RWPE2 (cell line): ENCODE results near the gene MYO1B.

Experiments used
- ATAC-seq: fragments of 200-7000 bp; cut with Tn5 transposase; 3 replicates; pipeline ENCODE4 v1.9.1; 2021; ENCODE audit warnings: low read depth
- DNase-seq: peaks from one replicate; pipeline ENCODE4 v3.0.0-alpha.2; 2020; ENCODE audit warnings: low spot score
- H3K27ac ChIP-seq: fragments of 450-650 bp; 2 replicates; pipeline ENCODE4 v1.5.1; 2017; ENCODE audit warnings: mild to moderate bottlenecking; ENCODE audit not compliant: poor library complexity, severe bottlenecking
- H3K27me3 ChIP-seq: fragments of 250-450 bp; sonication (Bioruptor Pico); 2 replicates; pipeline ENCODE4 v1.5.1; 2021; ENCODE audit warnings: mild to moderate bottlenecking, moderate library complexity; ENCODE audit not compliant: insufficient read depth, poor library complexity, severe bottlenecking
- H3K36me3 ChIP-seq: fragments of 250-450 bp; sonication (Bioruptor Pico); 2 replicates; pipeline ENCODE4 v1.5.1; 2020; ENCODE audit warnings: low read depth, mild to moderate bottlenecking, moderate library complexity
- H3K4me1 ChIP-seq: fragments of 250-450 bp; sonication (Bioruptor Pico); 2 replicates; pipeline ENCODE4 v1.5.1; 2021; ENCODE audit warnings: mild to moderate bottlenecking, moderate library complexity; ENCODE audit not compliant: insufficient read depth, poor library complexity, severe bottlenecking
- H3K4me3 ChIP-seq: fragments of 250-450 bp; sonication (Bioruptor Pico); 2 replicates; pipeline ENCODE4 v1.5.1; 2021; ENCODE audit warnings: mild to moderate bottlenecking, moderate library complexity; ENCODE audit not compliant: severe bottlenecking
- H3K9me3 ChIP-seq: fragments of 250-450 bp; sonication (Bioruptor Pico); 2 replicates; pipeline ENCODE4 v1.5.1; 2021; ENCODE audit warnings: mild to moderate bottlenecking, moderate library complexity; ENCODE audit not compliant: severe bottlenecking
- CTCF ChIP-seq: fragments of 450-650 bp; IDR thresholded peaks from one replicate; pipeline ENCODE4 v1.5.1; 2017; ENCODE audit warnings: mild to moderate bottlenecking, moderate library complexity; ENCODE audit not compliant: poor library complexity, severe bottlenecking

MYO1B gene

GRCh38 chr2:191241418-191241817 is 3.8 kb upstream of the MYO1B start:
- Histone ChIP-seq H3K4me1 (no peaks in the 10 kb centered on the region), H3K27ac (no peak overlapping the region), H3K27me3 (no peaks in the 10 kb centered on the region), H3K9me3 (no peaks in the 10 kb centered on the region), H3K36me3 (no peaks in the 10 kb centered on the region), H3K4me3 (no peak overlapping the region)
- no peak for TF ChIP-seq CTCF
- DNase-seq (no peak), ATAC-seq (no peak)

- H3K36me3 ChIP-seq = peaks cover 7% of the 10 kb centered on the region
- no peak for ATAC-seq
- H3K4me3 ChIP-seq = no peak overlapping the region
- no peak for DNase-seq
- no peak overlapping the region for H3K27ac ChIP-seq
- H3K27me3 ChIP-seq = no peaks in the 10 kb centered on the region
- peaks cover 10% of the 10 kb centered on the region for H3K4me1 ChIP-seq
- TF ChIP-seq CTCF = no peak
- H3K9me3 ChIP-seq = no peaks in the 10 kb centered on the region
These were observed 2.0 kb upstream of the MYO1B start for GRCh38 chr2:191243154-191243553.

- Histone ChIP-seq H3K4me3 (peak overlapping the region; percentile 87), H3K4me1 (peaks cover 20% of the 10 kb centered on the region), H3K9me3 (no peaks in the 10 kb centered on the region), H3K27me3 (no peaks in the 10 kb centered on the region), H3K36me3 (peaks cover 19% of the 10 kb centered on the region), H3K27ac (peak overlapping the region; percentile 90)
- DNase-seq = no peak
- TF ChIP-seq CTCF = no peak
- no peak for ATAC-seq
These were observed 854 bp upstream of the MYO1B start for GRCh38 chr2:191244350-191244749.

- ATAC-seq = peak; percentile 52
- no peak for TF ChIP-seq CTCF
- peak; percentile 85 for DNase-seq
- Histone ChIP-seq H3K9me3 (no peaks in the 10 kb centered on the region), H3K4me1 (peaks cover 35% of the 10 kb centered on the region), H3K4me3 (peak overlapping the region; percentile 87), H3K36me3 (peaks cover 36% of the 10 kb centered on the region), H3K27me3 (no peaks in the 10 kb centered on the region), H3K27ac (peak overlapping the region; percentile 90)
These were observed 796 bp downstream of the MYO1B start for GRCh38 chr2:191245869-191246531.

- DNase-seq (no peak), ATAC-seq (no peak)
- no peaks in the 10 kb centered on the region for H3K9me3 ChIP-seq
- H3K27ac ChIP-seq = peak overlapping the region; percentile 90
- peaks cover 37% of the 10 kb centered on the region for H3K4me1 ChIP-seq
- H3K36me3 ChIP-seq = peaks cover 45% of the 10 kb centered on the region
- no peaks in the 10 kb centered on the region for H3K27me3 ChIP-seq
- H3K4me3 ChIP-seq = peak overlapping the region; percentile 87
- TF ChIP-seq CTCF = no peak
These were observed 1.7 kb downstream of the MYO1B start for GRCh38 chr2:191246820-191247380.
